GM04504 (cell line): ENCODE measurements around the gene CIROP.

Experiments
- DNase-seq: peaks from one replicate; pipeline ENCODE4 v3.0.0-alpha.2; 2012; ENCODE audit warnings: low read depth

CIROP gene

DNA sequence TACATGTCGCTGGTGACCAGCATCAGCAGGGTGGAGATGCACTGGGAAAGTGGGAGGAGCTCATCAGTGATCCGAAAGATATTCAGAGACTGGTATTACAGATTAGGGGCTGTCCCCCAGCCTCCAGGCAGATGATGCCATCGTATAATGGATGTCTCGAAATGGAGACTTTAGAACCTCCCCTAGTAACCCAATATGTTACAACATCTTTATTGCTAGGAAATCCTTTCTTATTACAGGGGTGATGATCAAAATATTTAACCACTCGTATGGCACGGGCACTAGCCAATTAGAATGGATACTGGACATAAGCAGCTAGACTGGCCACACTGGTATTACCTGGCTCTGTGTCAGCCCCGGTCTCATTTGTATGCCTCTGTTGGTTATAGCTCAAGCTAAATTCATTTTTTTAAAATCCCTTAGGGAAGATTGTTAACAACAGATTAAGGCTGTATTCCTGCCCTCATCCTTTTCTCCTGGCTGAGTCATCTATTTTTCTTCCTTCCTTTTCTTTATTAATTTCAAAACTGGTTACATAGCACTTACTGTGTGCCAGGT lies 25.0 kb upstream of the CIROP start:
- DNase-seq, result no peak

GRCh38 chr14:23128969-23129758 lies 24.4 kb upstream of the CIROP start:
- no peak for DNase-seq

DNA sequence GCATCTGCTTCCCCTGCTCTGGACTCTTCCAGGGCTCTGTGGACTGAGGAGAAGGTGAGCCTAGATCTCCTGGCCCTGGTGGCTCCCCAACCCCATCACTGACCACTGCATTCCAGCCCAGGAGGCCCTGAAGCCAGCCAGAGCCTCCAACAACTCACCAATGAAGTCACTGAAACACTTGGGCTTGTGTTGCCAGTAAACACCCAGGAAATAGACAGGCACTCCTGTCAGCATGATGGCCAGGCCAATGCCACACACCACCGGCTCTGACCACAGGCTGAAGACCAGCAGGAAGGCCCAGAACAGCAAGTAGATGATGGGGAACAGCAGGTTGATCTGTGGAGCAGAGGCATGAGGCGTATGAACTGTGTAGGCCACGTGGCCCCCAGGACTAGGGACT lies 23.1 kb upstream of the CIROP start:
- no peak for DNase-seq

DNA sequence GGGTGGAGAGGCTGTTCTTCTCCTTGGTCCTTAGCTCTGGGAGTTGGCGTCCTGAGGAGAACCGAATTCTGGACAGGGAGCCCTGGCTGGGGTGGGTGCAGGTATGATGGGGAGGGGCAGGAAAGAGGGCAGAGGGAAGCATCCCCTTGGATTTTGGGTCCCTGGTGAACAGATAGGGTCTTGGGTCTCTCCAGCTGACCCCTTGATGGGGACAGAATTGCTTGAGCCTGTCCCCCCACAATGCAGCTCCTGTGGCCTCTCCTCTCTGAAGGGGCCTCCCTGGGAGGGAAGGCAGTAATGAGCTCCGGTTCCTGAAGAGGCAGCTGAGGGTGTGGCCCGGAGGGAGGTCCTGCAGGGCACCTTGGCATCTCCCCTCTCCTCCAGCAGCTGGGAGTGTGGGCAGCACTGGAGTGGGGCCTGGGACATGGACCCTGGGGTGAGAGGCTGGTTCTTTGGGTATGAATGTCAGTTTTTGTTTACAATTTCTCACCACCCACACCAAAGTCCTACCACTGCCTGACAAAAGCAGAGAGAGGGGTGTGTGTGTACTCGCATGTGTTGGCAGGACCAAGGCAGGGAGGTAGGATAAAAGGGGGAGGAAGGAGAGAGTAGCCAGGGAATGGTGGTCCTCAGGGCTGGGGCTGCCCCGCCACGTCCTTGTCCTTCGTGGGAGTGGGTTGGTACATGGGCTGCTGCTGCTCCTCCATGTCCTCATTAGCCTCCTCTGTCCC lies 21.9 kb upstream of the CIROP start:
- DNase-seq, result no peak

DNA sequence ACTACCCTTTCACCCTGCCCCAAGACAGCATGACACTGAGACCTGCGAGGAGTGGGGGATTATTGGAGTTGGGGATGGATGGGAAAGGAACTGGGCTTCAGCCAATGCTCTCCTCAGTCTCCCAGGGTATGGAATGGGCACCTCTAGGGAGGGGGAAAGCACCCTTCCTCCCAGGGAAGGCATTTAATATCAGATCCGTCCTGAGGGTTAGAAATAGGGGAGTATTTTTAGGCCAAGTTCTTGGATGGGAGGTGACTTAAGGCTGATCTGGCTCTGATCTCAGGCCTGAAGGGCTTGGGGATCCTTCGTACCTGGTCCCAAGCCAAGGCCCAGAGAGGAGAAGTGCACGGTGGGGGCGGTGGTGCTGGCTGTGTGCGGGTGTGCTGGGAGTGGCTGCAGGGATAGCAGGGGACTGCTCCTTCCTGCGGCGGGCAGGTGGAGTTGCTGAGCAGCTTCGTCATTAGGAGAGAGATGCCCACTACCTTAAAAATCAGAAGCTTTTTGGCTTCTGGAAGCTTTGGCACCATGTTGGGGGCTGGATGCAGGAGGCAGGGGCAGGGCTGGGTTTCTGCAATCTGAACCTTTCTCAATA lies 21.2 kb upstream of the CIROP start:
- no peak for DNase-seq

DNA sequence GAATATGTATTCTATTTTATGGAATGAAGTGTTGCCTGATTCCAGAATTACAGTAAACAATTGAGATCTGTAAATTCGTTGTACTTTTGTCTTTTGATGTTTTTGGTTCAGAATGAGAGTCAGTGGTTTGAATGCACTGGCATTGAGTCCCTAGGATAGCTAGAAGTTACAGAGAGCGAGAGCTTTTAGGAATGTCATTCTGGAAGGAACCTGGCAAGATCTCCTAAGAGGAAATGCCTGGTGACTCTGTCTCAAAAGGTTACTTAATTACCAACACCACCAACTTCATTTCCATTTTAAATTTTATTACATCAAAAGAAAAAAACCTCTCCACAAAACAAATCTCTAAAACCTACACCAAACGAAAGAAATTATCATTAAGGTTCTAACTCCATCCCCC lies 20.2 kb upstream of the CIROP start:
- no peak for DNase-seq

DNA sequence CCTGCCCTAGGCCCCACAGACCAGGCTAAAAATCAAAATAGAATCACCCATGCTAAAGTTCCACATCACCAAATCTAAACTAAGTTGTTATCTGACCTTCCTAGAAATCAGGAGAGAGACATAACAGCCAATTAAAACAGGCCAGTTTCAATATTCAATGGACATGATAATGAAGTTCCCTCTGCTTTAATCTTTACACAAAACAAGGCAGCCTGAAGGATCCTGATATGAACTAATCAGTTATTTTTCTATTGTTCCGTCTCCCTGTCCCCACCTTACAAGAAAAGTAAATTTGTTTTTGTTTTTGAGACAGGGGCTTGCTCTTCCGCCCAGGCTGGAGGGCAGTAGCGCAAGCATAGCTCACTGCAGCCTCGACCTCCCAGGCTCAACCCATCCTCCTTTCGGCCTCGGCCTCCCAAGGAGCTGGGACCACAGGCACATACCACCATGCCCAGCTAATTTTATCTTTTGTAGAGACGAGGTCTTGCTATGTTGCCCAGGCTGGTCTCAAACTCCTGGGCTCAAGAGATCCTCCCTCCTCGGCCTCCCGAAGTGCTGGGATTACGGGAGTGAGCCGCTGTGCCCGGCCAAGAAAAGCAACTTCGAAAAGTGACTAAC lies 19.7 kb upstream of the CIROP start:
- no peak for DNase-seq

GRCh38 chr14:23123419-23123818 lies 18.6 kb upstream of the CIROP start:
- no peak for DNase-seq

GRCh38 chr14:23122086-23122485 lies 17.3 kb upstream of the CIROP start:
- no peak for DNase-seq

DNA sequence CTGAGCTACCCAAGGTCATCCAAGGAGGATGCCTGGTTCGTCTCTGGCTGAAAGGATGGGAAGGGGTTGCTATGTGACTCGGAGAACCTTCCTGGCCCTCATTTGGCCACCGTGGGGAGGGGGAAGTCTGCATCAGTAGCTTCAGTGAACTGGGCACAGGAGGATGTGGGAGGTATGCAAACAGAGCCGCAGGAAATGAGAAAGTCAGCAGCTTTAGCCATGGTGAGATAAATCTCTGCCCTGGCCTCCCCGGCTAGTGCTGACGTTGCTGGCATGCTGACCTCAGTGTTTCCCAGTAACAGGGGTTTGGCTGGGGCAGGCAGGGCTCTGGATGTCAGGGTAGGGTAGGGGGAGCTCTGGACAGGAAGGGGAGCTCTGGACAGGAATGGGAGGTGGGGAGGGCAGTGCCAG lies 16.6 kb upstream of the CIROP start:
- DNase-seq, result peak; percentile 42

- peak; percentile 63 for DNase-seq
These were observed 15.9 kb upstream of the CIROP start for GRCh38 chr14:23120541-23121251.

- no peak for DNase-seq
These were observed 14.9 kb upstream of the CIROP start for GRCh38 chr14:23119363-23120327.

GRCh38 chr14:23118506-23119362 lies 13.9 kb upstream of the CIROP start, which contains the start of gene CEBPE:
CEBPE (minus strand) TSS chr14:23119255; CDS start chr14:23119091, 164 bp downstream.
- no peak for DNase-seq

GRCh38 chr14:23117371-23118020 lies 12.7 kb upstream of the CIROP start:
- no peak for DNase-seq

GRCh38 chr14:23115918-23116317 lies 11.1 kb upstream of the CIROP start:
- no peak for DNase-seq

- peak; percentile 91 for DNase-seq
These were observed 10.4 kb upstream of the CIROP start for GRCh38 chr14:23115039-23115731.

DNA sequence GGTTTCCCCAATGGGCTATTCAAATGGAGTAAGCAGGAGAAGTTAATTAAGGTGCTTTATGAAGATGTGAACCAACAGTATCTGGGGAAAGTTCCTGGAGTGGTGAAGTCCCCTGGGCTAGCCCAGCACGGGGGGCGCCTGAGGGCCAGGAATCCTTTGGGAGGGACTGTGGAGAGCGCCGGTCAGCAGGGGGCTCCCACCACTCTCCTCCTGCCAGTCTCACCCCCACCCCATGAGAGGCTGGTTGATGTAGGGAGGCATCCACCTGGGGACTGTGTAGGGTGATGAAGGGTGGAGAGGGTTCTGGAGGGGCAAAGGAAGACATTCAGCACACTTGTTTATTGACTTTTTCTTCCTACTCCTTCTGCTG lies 9.9 kb upstream of the CIROP start:
- DNase-seq, result no peak

DNA sequence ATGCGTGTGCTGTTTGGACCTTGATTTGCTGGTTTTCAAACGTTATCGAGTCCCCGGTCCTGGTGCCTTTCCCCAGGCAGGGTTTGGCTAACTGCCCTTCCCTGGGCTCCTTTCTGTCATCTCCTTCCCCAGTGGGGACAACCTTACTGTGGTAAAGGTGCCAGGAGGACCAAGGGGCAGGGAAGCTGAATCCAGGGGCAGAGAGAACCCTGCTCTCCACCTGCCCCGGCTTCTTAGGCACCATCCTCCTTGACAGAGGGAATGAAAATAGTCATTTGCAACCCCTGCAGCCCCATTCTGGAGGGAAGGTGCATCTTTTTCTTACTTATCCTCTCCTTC lies 9.3 kb upstream of the CIROP start:
- DNase-seq, result no peak
